AG09319 (cell line): Measurements from ENCODE around the gene TPRN.
"Not testable (repeated sequence)": the region's sequence is repeated elsewhere in the genome, so short reads cannot be mapped to it uniquely, and the experiment has no call there.

ENCODE experiments used
- DNase-seq: peaks from one replicate; pipeline ENCODE4 v3.0.0-alpha.2; 2010; ENCODE audit warnings: low read depth; ENCODE audit errors: extremely low read depth
- TF ChIP-seq, protein P1 (sequence below): IDR thresholded peaks from 2 replicates; pipeline ENCODE4 v1.5.1; 2011; ENCODE audit warnings: low read depth, mild to moderate bottlenecking, inconsistent platforms, low read length, moderate library complexity

The TPRN gene

DNA sequence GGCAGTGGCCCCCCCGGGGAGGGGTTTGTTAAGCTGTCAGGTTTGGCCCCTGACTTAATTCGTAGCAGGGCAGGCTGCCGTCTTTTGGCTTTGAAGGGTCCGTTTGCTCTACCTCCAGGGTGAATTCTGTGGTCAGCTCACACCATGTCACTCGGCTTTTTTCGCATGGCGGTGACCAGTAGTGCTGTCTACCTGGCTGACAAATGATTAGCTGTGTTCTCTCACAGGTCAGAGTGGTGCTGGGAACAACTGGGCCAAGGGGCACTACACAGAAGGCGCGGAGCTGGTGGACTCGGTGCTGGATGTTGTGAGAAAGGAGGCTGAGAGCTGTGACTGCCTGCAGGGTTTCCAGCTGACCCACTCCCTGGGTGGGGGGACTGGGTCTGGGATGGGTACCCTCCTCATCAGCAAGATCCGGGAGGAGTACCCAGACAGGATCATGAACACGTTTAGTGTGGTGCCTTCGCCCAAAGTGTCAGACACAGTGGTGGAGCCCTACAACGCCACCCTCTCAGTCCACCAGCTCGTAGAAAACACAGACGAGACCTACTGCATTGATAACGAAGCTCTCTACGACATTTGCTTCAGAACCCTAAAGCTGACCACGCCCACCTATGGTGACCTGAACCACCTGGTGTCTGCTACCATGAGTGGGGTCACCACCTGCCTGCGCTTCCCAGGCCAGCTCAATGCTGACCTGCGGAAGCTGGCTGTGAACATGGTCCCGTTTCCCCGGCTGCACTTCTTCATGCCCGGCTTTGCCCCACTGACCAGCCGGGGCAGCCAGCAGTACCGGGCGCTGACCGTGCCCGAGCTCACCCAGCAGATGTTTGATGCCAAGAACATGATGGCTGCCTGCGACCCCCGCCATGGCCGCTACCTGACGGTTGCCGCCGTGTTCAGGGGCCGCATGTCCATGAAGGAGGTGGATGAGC is 42.0 kb upstream of the TPRN start:
- no peak for DNase-seq
- TF ChIP-seq, protein P1, sequence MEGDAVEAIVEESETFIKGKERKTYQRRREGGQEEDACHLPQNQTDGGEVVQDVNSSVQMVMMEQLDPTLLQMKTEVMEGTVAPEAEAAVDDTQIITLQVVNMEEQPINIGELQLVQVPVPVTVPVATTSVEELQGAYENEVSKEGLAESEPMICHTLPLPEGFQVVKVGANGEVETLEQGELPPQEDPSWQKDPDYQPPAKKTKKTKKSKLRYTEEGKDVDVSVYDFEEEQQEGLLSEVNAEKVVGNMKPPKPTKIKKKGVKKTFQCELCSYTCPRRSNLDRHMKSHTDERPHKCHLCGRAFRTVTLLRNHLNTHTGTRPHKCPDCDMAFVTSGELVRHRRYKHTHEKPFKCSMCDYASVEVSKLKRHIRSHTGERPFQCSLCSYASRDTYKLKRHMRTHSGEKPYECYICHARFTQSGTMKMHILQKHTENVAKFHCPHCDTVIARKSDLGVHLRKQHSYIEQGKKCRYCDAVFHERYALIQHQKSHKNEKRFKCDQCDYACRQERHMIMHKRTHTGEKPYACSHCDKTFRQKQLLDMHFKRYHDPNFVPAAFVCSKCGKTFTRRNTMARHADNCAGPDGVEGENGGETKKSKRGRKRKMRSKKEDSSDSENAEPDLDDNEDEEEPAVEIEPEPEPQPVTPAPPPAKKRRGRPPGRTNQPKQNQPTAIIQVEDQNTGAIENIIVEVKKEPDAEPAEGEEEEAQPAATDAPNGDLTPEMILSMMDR, result no peak

DNA sequence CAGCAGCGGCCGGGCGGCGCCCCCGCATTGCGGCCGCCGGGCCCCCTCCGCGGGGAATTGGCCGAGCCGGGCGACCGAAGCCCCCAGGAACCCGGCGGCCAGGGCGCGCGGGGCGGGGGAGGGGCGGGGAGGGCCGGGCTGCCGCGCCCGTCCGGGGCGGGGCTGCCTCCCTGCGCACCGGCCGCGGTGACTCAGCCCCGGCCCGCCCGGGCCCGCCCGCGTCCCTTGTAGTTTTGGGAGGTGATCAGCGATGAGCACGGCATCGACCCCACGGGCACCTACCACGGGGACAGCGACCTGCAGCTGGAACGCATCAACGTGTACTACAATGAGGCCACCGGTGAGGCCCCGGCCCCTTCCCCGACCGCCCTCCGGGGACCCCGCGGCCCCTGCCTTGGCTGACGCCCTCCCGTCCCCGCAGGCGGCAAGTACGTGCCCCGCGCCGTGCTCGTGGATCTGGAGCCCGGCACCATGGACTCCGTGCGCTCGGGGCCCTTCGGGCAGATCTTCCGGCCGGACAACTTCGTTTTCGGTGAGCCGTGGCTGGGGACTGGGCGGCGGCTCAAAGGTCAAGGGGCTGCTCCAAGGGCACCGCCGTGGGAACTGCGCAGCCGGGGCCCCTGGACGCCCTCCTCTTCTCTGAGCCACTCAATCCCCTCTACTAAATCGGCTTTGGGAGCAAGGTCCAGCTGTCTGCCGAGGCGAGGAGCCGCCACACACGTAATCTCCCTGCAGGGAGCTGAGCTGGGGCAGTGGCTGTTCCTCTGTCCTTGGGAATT is 41.1 kb upstream of the TPRN start:
- DNase-seq, result no peak

DNA sequence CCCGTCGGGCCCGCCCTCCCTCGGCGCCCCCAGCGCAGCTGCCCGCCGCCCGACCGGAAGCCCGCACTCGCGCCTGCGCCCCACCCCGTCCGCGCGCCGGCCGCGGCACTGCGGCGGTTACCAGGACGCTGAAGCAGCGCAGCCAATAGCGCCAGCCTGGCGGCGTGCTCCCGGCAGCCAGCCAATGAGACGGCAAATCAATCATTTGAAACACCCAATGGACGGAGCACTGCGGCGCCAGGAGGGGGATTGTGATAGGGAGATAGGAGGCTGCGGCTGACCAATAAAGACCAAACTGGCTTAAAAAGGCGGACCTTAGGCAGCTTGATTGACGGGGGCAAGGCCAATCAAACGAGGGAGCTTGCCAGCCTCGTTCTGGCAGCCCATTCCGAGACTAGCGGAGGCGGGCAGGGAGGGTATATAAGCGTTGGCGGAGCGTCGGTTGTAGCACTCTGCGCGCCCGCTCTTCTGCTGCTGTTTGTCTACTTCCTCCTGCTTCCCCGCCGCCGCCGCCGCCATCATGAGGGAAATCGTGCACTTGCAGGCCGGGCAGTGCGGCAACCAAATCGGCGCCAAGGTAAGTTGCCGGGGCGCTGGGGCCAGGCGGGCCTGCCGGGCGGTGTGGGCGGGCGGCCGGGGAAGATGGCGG is 40.4 kb upstream of the TPRN start, which contains the start of gene TUBB4B:
Gene TUBB4B (plus strand): TSS at position 447 of the 649 bp plus-strand sequence. CDS start 74 bp downstream, at position 521.
- DNase-seq, result peak; percentile 100
- TF ChIP-seq, protein P1, result no peak

More for the DNA sequence above, 41.1 kb upstream of the TPRN start:
- TF ChIP-seq, protein P1, result no peak

DNA sequence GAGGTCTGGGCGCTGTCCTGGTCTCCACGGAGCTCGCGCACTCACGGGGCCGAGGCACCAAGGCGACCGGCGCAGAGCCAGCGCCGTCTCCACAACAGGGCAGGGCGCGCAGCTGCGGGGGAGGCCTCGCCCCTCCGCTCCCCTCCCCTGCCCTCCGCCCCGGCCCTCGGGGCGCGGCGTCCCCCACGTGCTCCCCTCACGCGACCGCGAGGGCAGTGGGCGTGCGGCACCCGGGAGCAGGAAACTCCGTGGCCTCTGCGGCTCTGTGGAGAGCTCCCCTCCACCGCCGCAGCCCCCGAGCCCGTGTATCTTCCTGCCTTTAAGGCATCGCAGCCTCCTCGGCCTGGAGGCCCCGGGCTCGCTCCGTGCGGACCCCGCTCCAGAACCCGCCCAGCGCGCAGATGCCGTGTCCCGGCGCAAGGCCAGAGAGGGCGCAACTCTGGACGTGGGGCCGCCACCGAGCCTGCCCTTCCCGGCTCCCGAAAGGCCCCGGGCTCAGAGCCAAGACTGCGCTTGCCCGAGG is 39.8 kb upstream of the TPRN start:
- DNase-seq, result peak; percentile 59
- TF ChIP-seq, protein P1, result no peak

DNA sequence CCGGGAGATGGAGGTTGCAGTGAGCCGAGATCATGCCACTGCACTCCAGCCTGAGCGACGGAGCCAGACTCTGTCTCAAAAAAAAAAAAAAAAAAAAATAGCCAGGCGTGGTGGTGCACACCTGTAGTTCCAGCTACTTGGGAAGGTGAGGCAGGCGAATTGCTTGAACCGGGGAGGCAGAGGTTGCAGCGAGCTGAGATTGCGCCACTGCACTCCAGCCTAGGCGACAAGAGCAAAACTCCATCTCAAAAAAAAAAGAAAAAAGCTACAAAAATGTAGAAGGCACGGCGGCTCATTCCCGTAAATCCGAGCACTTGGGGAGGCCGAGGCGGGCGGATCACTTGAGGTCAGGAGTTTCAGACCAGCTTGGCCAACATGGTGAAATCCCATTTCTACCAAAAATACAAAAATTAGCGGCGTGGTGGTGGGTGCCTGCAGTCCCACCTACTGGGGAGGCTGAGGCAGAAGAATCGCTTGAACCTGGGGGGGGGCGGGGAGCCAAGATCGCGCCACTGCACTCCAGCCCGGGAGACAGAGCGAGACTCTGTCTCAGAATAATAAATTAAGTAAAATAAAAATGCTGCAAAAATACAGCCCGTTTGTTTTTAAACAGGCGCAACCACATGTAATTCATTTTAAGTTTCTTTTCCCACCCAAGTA is 39.1 kb upstream of the TPRN start:
- DNase-seq, result not testable (repeated sequence)

DNA sequence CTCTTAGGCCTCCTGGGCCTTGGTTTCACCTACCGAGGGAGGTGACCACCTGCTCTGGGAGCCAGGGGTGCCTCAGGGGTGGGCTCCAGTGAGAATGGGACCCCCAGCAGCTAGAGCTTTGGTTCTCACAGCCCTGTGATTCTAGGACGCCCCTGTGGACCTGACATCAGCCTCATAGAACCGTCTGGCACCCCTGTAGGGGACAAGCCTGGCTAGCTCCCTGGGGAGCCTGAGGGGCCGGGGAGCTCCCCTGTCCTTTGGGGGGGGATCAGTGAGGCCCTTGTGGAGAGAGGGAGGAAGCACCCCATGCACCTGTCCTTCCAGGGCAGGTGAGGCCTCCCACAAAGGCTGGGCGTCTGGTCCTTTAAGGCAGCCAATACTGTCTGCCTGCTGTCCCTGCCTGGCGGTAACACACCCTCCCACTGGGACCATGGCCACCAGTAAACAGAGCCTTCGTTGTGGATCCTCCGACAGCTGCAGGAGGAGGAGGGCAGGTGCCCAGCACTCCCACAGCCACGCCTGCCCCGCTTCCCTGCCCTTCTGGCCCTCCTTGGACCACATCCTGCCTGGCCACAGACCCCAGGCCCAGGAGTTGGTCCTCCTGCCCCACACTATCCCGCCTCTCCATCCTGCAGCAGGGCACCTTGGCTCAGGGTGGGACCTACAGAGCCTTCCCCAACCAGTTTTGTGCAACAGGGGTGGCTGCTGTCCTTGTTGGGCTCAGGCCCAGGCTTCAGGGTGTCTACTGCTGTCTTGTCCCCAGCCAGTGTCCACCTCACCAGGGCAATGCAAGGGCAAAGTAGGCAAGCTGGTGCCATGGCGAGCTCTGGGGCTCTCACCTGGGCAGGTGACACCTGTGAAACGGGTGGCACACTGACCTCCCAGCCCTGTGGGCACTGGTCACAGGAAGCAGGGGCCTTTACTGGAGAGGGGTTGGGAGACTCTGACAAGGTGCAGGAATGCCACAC is 37.5 kb upstream of the TPRN start:
- no peak for DNase-seq
- TF ChIP-seq, protein P1, result no peak
